Hepatocyte (in vitro differentiated cells): ENCODE measurements around the gene CEP112. TPM values are rescaled to one million over a fixed set of nuclear protein-coding genes. Genes with fewer than 3 reads are reported as not detected.
A peak's percentile ranks its signal among the peaks of the same experiment; 100 is the strongest.

Experiments used
- DNase-seq: peaks from one replicate; pipeline ENCODE4 v3.0.0-alpha.2; 2016; ENCODE audit warnings: low spot score
- H2AFZ ChIP-seq: fragments of 200-600 bp; sonication (generic); 2 replicates; pipeline ENCODE4 v1.6.0; 2016; ENCODE audit warnings: antibody characterized with exemption, mild to moderate bottlenecking
- H3K27ac ChIP-seq: fragments of 200-600 bp; sonication (generic); 2 replicates; pipeline ENCODE4 v1.5.1; 2016; ENCODE audit warnings: mild to moderate bottlenecking
- H3K27me3 ChIP-seq: fragments of 200-600 bp; sonication (generic); 2 replicates; pipeline ENCODE4 v1.6.1; 2016
- H3K36me3 ChIP-seq: fragments of 200-600 bp; sonication (generic); replicated peaks from 2 replicates; pipeline ENCODE4 v1.5.1; 2016; ENCODE audit warnings: low read depth; ENCODE audit not compliant: insufficient read depth
- H3K4me1 ChIP-seq: fragments of 200-600 bp; sonication (generic); 2 replicates; pipeline ENCODE4 v1.5.1; 2016; ENCODE audit warnings: mild to moderate bottlenecking, moderate library complexity; ENCODE audit not compliant: insufficient read depth
- H3K4me2 ChIP-seq: fragments of 200-600 bp; sonication (generic); 2 replicates; pipeline ENCODE4 v1.6.0; 2016
- H3K4me3 ChIP-seq: fragments of 200-600 bp; sonication (generic); 2 replicates; pipeline ENCODE4 v1.5.1; 2016; ENCODE audit warnings: mild to moderate bottlenecking
- H3K79me2 ChIP-seq: fragments of 200-600 bp; sonication (generic); 2 replicates; pipeline ENCODE4 v1.6.0; 2017; ENCODE audit warnings: mild to moderate bottlenecking
- H3K9me2 ChIP-seq: fragments of 200-600 bp; sonication (generic); replicated peaks from 2 replicates; pipeline ENCODE4 v1.6.0; 2017; ENCODE audit warnings: mild to moderate bottlenecking; ENCODE audit not compliant: insufficient read depth
- H3K9me3 ChIP-seq: fragments of 200-600 bp; sonication (generic); 2 replicates; pipeline ENCODE4 v1.5.1; 2016; ENCODE audit warnings: low read depth, mild to moderate bottlenecking
- H4K20me1 ChIP-seq: fragments of 200-600 bp; sonication (generic); 2 replicates; pipeline ENCODE4 v1.6.0; 2016; ENCODE audit warnings: mild to moderate bottlenecking; ENCODE audit not compliant: insufficient read depth, poor library complexity, severe bottlenecking
- EZH2 ChIP-seq: fragments of 200-600 bp; sonication (generic); IDR thresholded peaks from 2 replicates; pipeline ENCODE4 v1.6.1; 2016; ENCODE audit warnings: antibody characterized with exemption, mild to moderate bottlenecking, borderline replicate concordance
- EZH2phosphoT487 ChIP-seq: fragments of 200-600 bp; sonication (generic); IDR thresholded peaks from one replicate; pipeline ENCODE4 v1.6.1; 2018; ENCODE audit warnings: antibody characterized with exemption, mild to moderate bottlenecking, low read depth, moderate library complexity; ENCODE audit not compliant: unreplicated experiment, severe bottlenecking
- WGBS: methylation state at CpG from one replicate; pipeline ENCODE4 v1.1.6; 2016; ENCODE audit warnings: low lambda C conversion rate; ENCODE audit errors: missing lambda C conversion rate; 5-methylcytosine and 5-hydroxymethylcytosine counted together
- polyA plus RNA-seq: library from polyadenylated mRNA; unstranded; fragments of >200 nt; fragmentation: Nextera tagmentation; extraction: Ambion mirVana; gene quantifications from 2 replicates; pipeline ENCODE4 v1.2.1, GENCODE V29; 2016
- total RNA-seq: library from RNA; depleted of rRNA; stranded (reverse); fragments of >200 nt; gene quantifications from 2 replicates; pipeline ENCODE4 v1.2.3, GENCODE V29; 2014
- TF ChIP-seq, protein P1 (sequence below): fragments of 200-600 bp; sonication (generic); IDR thresholded peaks from 2 replicates; pipeline ENCODE4 v1.5.1; 2016; ENCODE audit warnings: antibody characterized with exemption, mild to moderate bottlenecking; ENCODE audit not compliant: poor library complexity

CEP112 gene
- total and polyA plus RNA-seq, 2 experiments from 2014 or later: 7.1 to 9.7 TPM

DNA sequence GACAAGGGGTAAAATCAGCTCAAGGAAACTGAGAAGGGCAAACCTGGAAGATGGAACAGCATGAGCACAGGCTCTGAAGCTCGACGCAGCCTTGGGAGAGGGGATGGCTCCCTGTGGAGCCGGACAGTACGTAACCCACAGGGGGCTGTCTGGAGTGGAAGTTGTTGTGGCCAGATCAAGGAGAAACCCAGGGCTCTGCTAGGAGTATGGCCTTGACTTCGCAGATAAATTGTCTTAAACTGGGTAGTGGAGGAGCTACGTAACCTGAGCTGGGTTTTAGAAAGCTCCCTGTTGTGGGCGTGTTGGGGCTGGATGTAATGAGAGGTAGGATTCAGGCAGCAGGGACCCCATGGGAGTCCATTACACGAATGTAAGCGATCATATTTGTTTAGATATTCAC is 605.0 kb downstream of the CEP112 start:
- H3K36me3 ChIP-seq: no peaks in the 10 kb centered on the region
- H3K27ac ChIP-seq: peak overlapping the region; percentile 54
- 74% methylated on average over 9 of the region's 9 CpGs for WGBS
- no peaks in the 10 kb centered on the region for H3K27me3 ChIP-seq
- no peaks in the 10 kb centered on the region for H3K9me2 ChIP-seq
- H3K9me3 ChIP-seq: no peaks in the 10 kb centered on the region
- TF ChIP-seq, protein P1, sequence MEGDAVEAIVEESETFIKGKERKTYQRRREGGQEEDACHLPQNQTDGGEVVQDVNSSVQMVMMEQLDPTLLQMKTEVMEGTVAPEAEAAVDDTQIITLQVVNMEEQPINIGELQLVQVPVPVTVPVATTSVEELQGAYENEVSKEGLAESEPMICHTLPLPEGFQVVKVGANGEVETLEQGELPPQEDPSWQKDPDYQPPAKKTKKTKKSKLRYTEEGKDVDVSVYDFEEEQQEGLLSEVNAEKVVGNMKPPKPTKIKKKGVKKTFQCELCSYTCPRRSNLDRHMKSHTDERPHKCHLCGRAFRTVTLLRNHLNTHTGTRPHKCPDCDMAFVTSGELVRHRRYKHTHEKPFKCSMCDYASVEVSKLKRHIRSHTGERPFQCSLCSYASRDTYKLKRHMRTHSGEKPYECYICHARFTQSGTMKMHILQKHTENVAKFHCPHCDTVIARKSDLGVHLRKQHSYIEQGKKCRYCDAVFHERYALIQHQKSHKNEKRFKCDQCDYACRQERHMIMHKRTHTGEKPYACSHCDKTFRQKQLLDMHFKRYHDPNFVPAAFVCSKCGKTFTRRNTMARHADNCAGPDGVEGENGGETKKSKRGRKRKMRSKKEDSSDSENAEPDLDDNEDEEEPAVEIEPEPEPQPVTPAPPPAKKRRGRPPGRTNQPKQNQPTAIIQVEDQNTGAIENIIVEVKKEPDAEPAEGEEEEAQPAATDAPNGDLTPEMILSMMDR: no peak
- TF ChIP-seq EZH2phosphoT487 (no peak), EZH2 (no peak)
- H3K4me1 ChIP-seq: peaks cover 22% of the 10 kb centered on the region
- H3K79me2 ChIP-seq: no peaks in the 10 kb centered on the region
- H3K4me3 ChIP-seq: no peak overlapping the region
- no peak overlapping the region for H3K4me2 ChIP-seq
- DNase-seq: no peak
- no peak overlapping the region for H2AFZ ChIP-seq
- no peaks in the 10 kb centered on the region for H4K20me1 ChIP-seq

Other genes starting within 250 kb of the CEP112 start
- gene APOH, start 37.3 kb upstream of the CEP112 start, total RNA-seq: 449 and 502 TPM in 2 replicates
- 202 and 374 TPM in 2 replicates for gene APOH, start 37.3 kb upstream of the CEP112 start, polyA plus RNA-seq
- gene PRKCA, start 110.5 kb upstream of the CEP112 start, total RNA-seq: 16.7 and 18.5 TPM in 2 replicates
- gene PRKCA, start 110.5 kb upstream of the CEP112 start, polyA plus RNA-seq: 5.9 and 7.3 TPM in 2 replicates